Measurements from ENCODE around the gene EVC. TPM values are rescaled to one million over a fixed set of nuclear protein-coding genes. Genes with fewer than 3 reads are reported as not detected.

Gene EVC
- total RNA-seq, 2 donors from 2014 or later, result 25.5 to 29.0 TPM

DNA sequence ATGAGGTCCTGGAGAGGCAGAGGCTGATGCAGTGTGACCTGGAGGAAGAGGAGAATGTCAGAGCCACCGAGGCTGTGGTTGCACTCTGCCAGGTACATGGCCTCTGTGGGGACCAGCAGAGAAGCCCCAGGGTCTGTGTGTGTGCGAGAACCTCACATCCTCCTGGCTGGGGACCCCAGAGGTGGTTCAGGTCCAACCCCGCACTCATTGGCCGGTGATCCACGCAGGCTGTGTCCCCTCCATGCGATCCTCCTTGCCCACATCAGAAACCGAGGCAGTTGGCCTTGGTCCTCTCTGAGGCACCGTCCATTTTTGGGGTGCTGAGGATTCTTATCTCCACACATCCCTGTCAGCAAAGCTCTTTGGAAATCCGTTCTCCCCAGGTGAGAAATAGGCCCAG, 45.3 kb downstream of the EVC start:
- Mint-ChIP-seq H3K27ac (no peak overlapping the region), H3K9me3 (no peaks in the 10 kb centered on the region), H3K4me1 (peaks cover 33% of the 10 kb centered on the region), H3K36me3 (ENCODE audit: low read depth) (peaks cover 44% of the 10 kb centered on the region), H3K27me3 (ENCODE audit: insufficient read depth) (peaks cover 24% of the 10 kb centered on the region), H3K4me3 (no peak overlapping the region)
- Histone ChIP-seq H3K36me3 (ENCODE audit: control insufficient read depth, insufficient read depth, low read length) (peaks cover 26% of the 10 kb centered on the region), H3K27ac (ENCODE audit: low read depth, low read length) (no peak overlapping the region), H3K4me1 (ENCODE audit: control insufficient read depth, insufficient read depth, low read length) (peaks cover 22% of the 10 kb centered on the region), H3K4me3 (ENCODE audit: low read length) (no peak overlapping the region), H3K27me3 (ENCODE audit: control insufficient read depth, insufficient read depth, low read length, poor library complexity, severe bottlenecking) (no peaks in the 10 kb centered on the region), H3K9me3 (ENCODE audit: control insufficient read depth, low read length) (peaks cover 6% of the 10 kb centered on the region), H3K9ac (ENCODE audit: extremely low read depth, low read length, poor library complexity, severe bottlenecking) (no peak overlapping the region)
- TF ChIP-seq, protein P1, sequence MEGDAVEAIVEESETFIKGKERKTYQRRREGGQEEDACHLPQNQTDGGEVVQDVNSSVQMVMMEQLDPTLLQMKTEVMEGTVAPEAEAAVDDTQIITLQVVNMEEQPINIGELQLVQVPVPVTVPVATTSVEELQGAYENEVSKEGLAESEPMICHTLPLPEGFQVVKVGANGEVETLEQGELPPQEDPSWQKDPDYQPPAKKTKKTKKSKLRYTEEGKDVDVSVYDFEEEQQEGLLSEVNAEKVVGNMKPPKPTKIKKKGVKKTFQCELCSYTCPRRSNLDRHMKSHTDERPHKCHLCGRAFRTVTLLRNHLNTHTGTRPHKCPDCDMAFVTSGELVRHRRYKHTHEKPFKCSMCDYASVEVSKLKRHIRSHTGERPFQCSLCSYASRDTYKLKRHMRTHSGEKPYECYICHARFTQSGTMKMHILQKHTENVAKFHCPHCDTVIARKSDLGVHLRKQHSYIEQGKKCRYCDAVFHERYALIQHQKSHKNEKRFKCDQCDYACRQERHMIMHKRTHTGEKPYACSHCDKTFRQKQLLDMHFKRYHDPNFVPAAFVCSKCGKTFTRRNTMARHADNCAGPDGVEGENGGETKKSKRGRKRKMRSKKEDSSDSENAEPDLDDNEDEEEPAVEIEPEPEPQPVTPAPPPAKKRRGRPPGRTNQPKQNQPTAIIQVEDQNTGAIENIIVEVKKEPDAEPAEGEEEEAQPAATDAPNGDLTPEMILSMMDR (conservative IDR thresholded peaks at IDR 0.05), result no peak
- WGBS, 2 experiments (ENCODE audit: insufficient coverage in 1 of 2, insufficient read length in 1 of 2), result 95 to 96% methylated on average over 6 to 9 of the region's 9 CpGs
- DNase-seq, result no peak

DNA sequence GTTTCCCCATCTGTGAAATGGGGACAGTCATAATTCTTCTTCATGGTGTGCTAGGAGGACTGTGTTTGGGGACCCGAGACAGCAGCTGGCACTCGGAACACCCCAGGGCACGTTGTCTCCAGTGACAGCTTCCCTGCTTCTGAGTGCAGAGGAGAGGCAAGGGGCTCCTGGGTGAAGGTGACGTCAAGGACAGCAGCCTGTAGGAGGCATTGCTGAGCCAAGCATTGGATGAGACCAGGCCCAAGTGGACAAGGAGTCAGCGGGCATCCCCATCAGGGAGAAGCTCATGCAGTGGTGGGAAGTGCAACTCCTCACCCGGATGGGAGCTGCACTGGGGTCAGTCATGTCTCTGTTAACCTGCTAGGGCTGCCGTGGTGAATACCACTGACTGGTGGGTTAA, 46.1 kb downstream of the EVC start:
- Mint-ChIP-seq H3K4me1 (peaks cover 25% of the 10 kb centered on the region), H3K36me3 (ENCODE audit: low read depth) (peaks cover 44% of the 10 kb centered on the region), H3K27ac (no peak overlapping the region), H3K4me3 (no peak overlapping the region), H3K9me3 (no peaks in the 10 kb centered on the region), H3K27me3 (ENCODE audit: insufficient read depth) (peaks cover 18% of the 10 kb centered on the region)
- DNase-seq, result no peak
- H3K4me3 ChIP-seq (ENCODE audit: low read length), result no peak overlapping the region
- TF ChIP-seq, protein P1 (conservative IDR thresholded peaks at IDR 0.05), result peak; percentile 33
- no peak overlapping the region for H3K27ac ChIP-seq (ENCODE audit: low read depth, low read length)
- H3K27me3 ChIP-seq (ENCODE audit: control insufficient read depth, insufficient read depth, low read length, poor library complexity, severe bottlenecking), result no peaks in the 10 kb centered on the region
- H3K4me1 ChIP-seq (ENCODE audit: control insufficient read depth, insufficient read depth, low read length), result peaks cover 21% of the 10 kb centered on the region
- 95 to 97% methylated on average over 7 of the region's 7 CpGs for WGBS, 2 experiments (ENCODE audit: insufficient coverage in 1 of 2, insufficient read length in 1 of 2)
- peaks cover 6% of the 10 kb centered on the region for H3K9me3 ChIP-seq (ENCODE audit: control insufficient read depth, low read length)
- peaks cover 26% of the 10 kb centered on the region for H3K36me3 ChIP-seq (ENCODE audit: control insufficient read depth, insufficient read depth, low read length)
- H3K9ac ChIP-seq (ENCODE audit: extremely low read depth, low read length, poor library complexity, severe bottlenecking), result no peak overlapping the region

DNA sequence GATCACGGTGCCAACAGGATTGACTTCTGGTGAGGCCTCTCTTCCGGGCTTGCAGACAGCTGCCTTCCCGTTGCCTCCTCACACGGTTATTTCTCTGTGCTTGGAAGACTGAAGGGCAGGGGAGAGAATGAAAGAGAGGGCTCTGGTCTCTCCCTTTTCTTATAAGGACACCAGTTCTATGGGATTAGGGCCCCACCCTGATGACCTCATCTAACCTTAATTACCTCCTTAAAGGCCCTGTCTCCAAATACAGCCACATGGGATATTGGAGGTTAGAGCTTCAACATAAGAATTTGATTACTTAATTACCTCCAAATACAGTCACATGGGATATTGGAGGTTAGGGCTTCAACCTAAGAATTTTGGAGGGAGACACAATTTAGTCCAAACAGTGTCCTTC, 46.5 kb downstream of the EVC start:
- Mint-ChIP-seq H3K36me3 (ENCODE audit: low read depth) (peaks cover 43% of the 10 kb centered on the region), H3K27ac (no peak overlapping the region), H3K9me3 (no peaks in the 10 kb centered on the region), H3K4me1 (peaks cover 21% of the 10 kb centered on the region), H3K4me3 (no peak overlapping the region), H3K27me3 (ENCODE audit: insufficient read depth) (peaks cover 18% of the 10 kb centered on the region)
- Histone ChIP-seq H3K9ac (ENCODE audit: extremely low read depth, low read length, poor library complexity, severe bottlenecking) (no peak overlapping the region), H3K9me3 (ENCODE audit: control insufficient read depth, low read length) (peaks cover 6% of the 10 kb centered on the region), H3K4me3 (ENCODE audit: low read length) (no peak overlapping the region), H3K27ac (ENCODE audit: low read depth, low read length) (no peak overlapping the region), H3K4me1 (ENCODE audit: control insufficient read depth, insufficient read depth, low read length) (peaks cover 16% of the 10 kb centered on the region), H3K27me3 (ENCODE audit: control insufficient read depth, insufficient read depth, low read length, poor library complexity, severe bottlenecking) (no peaks in the 10 kb centered on the region), H3K36me3 (ENCODE audit: control insufficient read depth, insufficient read depth, low read length) (peaks cover 26% of the 10 kb centered on the region)
- 92 to 94% methylated on average over 2 to 4 of the region's 4 CpGs for WGBS, 2 experiments (ENCODE audit: insufficient coverage in 1 of 2, insufficient read length in 1 of 2)
- TF ChIP-seq, protein P1 (conservative IDR thresholded peaks at IDR 0.05), result no peak
- no peak for DNase-seq
